Fibroblast of mammary gland (primary cell): ENCODE results near the gene CD3G.

ENCODE experiments used
- DNase-seq: peaks from one replicate; pipeline ENCODE4 v3.0.0-alpha.2; 2010; ENCODE audit warnings: low read depth
- H3K4me3 ChIP-seq: 2 replicates; pipeline ENCODE4 v1.5.1; 2011; ENCODE audit warnings: low read depth, mild to moderate bottlenecking, low read length, moderate library complexity; ENCODE audit not compliant: control insufficient read depth
- CTCF ChIP-seq: conservative IDR thresholded peaks from 2 replicates; pipeline ENCODE4 v1.5.1; 2011; ENCODE audit warnings: low read depth, low read length, inconsistent platforms; ENCODE audit not compliant: control insufficient read depth, insufficient read depth

CD3G gene

GRCh38 chr11:118370774-118371173, 26.6 kb downstream of the CD3G start:
- no peak for TF ChIP-seq CTCF

DNA sequence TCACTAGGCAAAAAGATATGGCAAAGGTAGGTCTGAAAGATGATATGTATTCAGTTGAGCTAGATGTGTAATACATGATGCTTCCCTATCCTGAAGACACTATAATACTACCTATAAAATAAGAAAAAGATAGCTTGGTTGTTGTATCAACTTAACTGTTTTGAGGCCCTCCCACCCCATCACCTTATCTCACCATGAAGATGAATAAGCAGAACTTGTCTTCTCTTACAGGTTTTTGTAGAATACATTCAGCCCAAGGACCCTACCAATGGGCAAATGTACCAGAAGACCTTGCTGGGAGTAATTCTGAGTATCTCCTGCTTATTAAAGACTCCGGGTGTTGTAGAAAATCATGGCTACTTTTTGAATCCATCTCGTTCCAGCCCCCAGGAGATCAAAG, 29.1 kb downstream of the CD3G start:
- DNase-seq = no peak
- no peak overlapping the region for H3K4me3 ChIP-seq
- no peak for TF ChIP-seq CTCF

More at GRCh38 chr11:118370774-118371173, 26.6 kb downstream of the CD3G start:
- DNase-seq = no peak
- H3K4me3 ChIP-seq = no peak overlapping the region

DNA sequence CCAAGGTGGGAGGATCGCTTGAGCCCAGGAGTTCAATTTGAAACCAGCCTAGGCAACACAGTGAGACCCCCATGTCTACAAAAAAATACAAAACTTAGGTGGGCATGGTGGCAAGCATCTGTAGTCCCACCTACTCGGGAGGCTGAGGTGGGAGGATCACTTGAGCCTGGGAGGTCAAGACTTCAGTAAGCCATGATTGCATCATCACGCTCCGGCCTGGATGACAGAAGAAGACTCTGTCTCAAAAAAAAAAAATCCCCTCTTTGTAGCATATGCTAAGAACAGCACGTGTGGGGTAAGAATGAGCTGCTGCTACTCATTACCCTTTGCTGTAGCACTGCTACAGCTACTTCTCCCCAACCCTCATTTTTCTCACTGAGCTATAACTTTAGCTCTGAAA, 29.7 kb downstream of the CD3G start:
- no peak for TF ChIP-seq CTCF
- no peak for DNase-seq
- H3K4me3 ChIP-seq = no peak overlapping the region

DNA sequence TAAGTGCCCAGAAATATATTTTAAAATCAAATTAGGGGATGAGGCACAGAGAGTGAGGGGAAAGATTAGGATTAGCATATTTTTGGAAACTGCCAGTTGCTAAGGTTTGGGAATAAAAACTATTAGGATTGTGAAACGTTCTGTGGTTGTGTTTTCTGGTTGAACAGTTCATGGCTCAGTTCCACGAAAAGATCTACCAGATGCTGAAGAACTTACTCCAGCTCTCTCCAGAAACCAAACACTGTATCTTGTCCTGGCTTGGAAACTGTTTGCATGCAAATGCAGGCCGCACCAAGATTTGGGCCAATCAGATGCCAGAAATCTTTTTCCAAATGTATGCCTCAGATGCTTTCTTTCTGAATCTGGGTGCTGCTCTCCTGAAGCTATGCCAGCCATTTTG, 30.6 kb downstream of the CD3G start:
- no peak for TF ChIP-seq CTCF
- peak; percentile 63 for DNase-seq
- no peak overlapping the region for H3K4me3 ChIP-seq

DNA sequence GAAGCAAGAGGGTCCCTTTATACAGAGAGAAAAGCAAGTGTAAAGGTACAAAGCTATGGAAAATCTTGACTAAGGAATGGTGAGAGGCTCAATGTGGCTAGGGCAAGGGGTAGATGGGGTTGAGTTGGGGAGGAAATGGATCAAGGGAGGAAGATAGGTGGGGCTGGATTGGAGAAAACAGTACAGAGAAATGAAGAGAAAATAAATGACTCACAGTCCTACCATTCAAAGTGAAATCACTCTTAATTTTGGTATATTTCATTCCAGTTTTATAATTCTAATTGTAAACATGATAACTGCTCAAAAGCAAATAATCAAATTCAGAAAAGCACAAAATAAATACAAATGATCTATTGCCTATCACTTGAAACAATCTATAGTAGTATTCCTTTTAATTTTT, 31.8 kb downstream of the CD3G start:
- no peak for TF ChIP-seq CTCF
- DNase-seq = no peak
- H3K4me3 ChIP-seq = no peak overlapping the region

GRCh38 chr11:118379497-118379896, 35.4 kb downstream of the CD3G start:
- TF ChIP-seq CTCF = no peak
- DNase-seq = no peak
- no peak overlapping the region for H3K4me3 ChIP-seq

- H3K4me3 ChIP-seq = no peak overlapping the region
- no peak for TF ChIP-seq CTCF
- no peak for DNase-seq
Observed at GRCh38 chr11:118380571-118380970, 36.4 kb downstream of the CD3G start.
